Lower leg skin (tissue), 3 donors: ENCODE data around the gene TM4SF18.

Experiments
- POLR2A ChIP-seq, 2 donors: fragments of 450-650 bp; IDR thresholded peaks; one replicate each; pipeline ENCODE4 v1.6.1; 2016 to 2017; ENCODE audit warnings: antibody characterized with exemption in 2 of 2, mild to moderate bottlenecking in 1 of 2, moderate library complexity in 1 of 2
- TF ChIP-seq, protein P1 (sequence below), 3 donors: fragments of 450-650 bp; IDR thresholded peaks; one replicate each; pipeline ENCODE4 v1.5.1; 2016; ENCODE audit warnings: antibody characterized with exemption in 3 of 3, mild to moderate bottlenecking in 3 of 3, moderate library complexity in 2 of 3

DNA sequence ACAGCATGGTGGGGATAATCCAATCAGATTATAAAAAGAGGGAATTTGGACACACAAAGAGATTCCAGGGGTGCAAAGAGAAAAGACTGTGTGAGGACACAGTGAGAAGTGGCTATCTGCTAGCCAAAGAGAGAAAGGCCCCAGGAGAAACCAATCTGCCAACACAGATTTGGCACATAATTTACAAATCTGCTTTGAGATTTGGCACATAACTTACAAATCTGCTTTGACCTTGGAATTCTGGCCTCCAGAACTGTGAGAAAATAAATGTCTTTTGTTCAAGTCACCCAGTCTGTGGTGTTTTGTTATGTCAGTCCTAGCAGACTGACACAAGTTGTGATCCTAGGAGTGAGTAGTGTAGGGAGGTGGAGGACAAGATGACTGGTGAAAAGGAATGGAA lies 3.5 kb upstream of the TM4SF18 start:
- TF ChIP-seq, protein P1, sequence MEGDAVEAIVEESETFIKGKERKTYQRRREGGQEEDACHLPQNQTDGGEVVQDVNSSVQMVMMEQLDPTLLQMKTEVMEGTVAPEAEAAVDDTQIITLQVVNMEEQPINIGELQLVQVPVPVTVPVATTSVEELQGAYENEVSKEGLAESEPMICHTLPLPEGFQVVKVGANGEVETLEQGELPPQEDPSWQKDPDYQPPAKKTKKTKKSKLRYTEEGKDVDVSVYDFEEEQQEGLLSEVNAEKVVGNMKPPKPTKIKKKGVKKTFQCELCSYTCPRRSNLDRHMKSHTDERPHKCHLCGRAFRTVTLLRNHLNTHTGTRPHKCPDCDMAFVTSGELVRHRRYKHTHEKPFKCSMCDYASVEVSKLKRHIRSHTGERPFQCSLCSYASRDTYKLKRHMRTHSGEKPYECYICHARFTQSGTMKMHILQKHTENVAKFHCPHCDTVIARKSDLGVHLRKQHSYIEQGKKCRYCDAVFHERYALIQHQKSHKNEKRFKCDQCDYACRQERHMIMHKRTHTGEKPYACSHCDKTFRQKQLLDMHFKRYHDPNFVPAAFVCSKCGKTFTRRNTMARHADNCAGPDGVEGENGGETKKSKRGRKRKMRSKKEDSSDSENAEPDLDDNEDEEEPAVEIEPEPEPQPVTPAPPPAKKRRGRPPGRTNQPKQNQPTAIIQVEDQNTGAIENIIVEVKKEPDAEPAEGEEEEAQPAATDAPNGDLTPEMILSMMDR (IDR thresholded peaks at IDR 0.05): no peak
- no peak for TF ChIP-seq POLR2A (IDR thresholded peaks at IDR 0.05)
